Breast epithelium (tissue), 3 donors: ENCODE data around the gene NWD2.

ENCODE experiments used
- POLR2A ChIP-seq: fragments of 450-650 bp; IDR thresholded peaks from one replicate; pipeline ENCODE4 v1.6.1; 2016; ENCODE audit warnings: antibody characterized with exemption, mild to moderate bottlenecking, moderate library complexity
- TF ChIP-seq, protein P1 (sequence below), 3 donors: fragments of 450-650 bp; IDR thresholded peaks; one replicate each; pipeline ENCODE4 v1.5.1; 2016 to 2017; ENCODE audit warnings: antibody characterized with exemption in 3 of 3, mild to moderate bottlenecking in 3 of 3, moderate library complexity in 3 of 3

DNA sequence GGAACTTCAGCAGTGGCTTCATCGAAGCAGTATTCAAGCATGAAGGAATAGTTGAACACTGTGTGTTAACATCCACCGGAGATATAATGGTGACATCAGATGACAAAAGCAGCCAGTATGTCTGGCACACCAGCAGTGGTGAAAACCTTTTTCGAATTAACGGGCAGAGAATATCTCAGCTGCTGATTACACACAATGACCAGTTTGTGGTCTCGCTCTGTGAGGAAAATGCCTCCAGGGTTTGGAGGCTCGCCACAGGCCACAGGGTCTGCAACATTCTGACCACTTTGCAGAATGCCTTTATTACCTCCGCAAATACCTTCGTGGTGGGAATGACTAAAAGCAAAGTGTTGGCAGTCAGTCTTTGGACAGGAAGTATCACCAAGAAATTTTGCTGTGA, 201.5 kb downstream of the NWD2 start:
- TF ChIP-seq, protein P1, sequence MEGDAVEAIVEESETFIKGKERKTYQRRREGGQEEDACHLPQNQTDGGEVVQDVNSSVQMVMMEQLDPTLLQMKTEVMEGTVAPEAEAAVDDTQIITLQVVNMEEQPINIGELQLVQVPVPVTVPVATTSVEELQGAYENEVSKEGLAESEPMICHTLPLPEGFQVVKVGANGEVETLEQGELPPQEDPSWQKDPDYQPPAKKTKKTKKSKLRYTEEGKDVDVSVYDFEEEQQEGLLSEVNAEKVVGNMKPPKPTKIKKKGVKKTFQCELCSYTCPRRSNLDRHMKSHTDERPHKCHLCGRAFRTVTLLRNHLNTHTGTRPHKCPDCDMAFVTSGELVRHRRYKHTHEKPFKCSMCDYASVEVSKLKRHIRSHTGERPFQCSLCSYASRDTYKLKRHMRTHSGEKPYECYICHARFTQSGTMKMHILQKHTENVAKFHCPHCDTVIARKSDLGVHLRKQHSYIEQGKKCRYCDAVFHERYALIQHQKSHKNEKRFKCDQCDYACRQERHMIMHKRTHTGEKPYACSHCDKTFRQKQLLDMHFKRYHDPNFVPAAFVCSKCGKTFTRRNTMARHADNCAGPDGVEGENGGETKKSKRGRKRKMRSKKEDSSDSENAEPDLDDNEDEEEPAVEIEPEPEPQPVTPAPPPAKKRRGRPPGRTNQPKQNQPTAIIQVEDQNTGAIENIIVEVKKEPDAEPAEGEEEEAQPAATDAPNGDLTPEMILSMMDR (IDR thresholded peaks at IDR 0.05): no peak
- TF ChIP-seq POLR2A: no peak
